ENCODE measurements around the gene TPRG1L. TPM values are rescaled to one million over a fixed set of nuclear protein-coding genes. Genes with fewer than 3 reads are reported as not detected.

Gene TPRG1L
- total and polyA plus RNA-seq, 7 donors: 33.9 to 66.4 (median 40.2) TPM

DNA sequence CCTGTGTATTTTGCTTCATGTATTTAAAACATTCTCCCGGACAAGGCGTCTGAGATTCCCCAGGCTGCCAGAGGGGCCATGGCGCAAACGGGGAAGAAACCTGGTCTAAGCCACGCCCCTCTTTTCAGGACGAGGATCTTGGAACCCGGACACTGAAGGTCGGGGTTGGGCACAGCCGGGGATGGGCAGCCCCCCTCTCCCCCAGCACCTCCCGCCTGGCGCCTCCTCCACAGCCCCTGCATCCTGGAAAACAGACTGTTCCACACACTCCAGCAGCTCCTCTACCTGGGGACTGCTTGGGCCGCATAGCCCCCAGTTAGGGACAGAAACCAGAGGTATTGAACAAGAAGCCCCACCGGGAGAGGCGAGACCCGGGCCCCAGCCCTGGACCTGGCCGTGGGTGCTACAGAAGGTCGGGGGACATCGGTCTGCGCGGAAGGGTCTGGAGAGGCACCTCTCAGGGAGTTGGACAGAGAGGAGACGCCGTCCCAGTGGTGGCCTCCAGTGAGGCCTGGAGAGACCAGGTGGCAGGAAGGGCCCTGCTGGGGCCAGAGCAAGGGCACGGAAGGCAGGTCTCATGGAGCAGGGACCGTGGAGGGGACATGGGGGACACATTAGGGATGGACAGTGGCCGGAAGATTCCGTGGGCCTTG is 32.9 kb downstream of the TPRG1L start:
- intact Hi-C loops (cut with DNase I): no loop called here
- 78 to 81% (median 81%) methylated on average over 26 of the region's 26 CpGs for WGBS, 3 donors
- no peak for DNase-seq

GRCh38 chr1:3658231-3658615 is 33.4 kb downstream of the TPRG1L start:
- no peaks in the 10 kb centered on the region for H3K4me1 ChIP-seq
- no peak overlapping the region for H3K27ac ChIP-seq
- WGBS, 3 donors: 49 to 50% (median 50%) methylated on average over 14 of the region's 14 CpGs
- H3K4me3 ChIP-seq: no peak overlapping the region
- peaks cover 0 to 26% (median 7%) of the 10 kb centered on the region in 3 donors for H3K27me3 ChIP-seq (ENCODE audit: insufficient read depth in 3 of 3, low read length in 2 of 3)
- ATAC-seq (no peak), DNase-seq (no peak)
- no peaks in the 10 kb centered on the region for H3K36me3 ChIP-seq (ENCODE audit: insufficient read depth in 1 of 2, low read depth in 1 of 2)
- H3K9me3 ChIP-seq: no peaks in the 10 kb centered on the region
- TF ChIP-seq CTCF (IDR thresholded peaks at IDR 0.05): no peak
- intact Hi-C loops (cut with DNase I): no loop called here

More for the DNA sequence above, 32.9 kb downstream of the TPRG1L start:
- TF ChIP-seq CTCF (IDR thresholded peaks at IDR 0.05): no peak
- ATAC-seq: peak in 1 of 4 donors; percentile 13
- no peak overlapping the region for H3K4me3 ChIP-seq
- H3K4me1 ChIP-seq: no peaks in the 10 kb centered on the region
- H3K36me3 ChIP-seq (ENCODE audit: insufficient read depth in 1 of 2, low read depth in 1 of 2): no peaks in the 10 kb centered on the region
- no peaks in the 10 kb centered on the region for H3K9me3 ChIP-seq
- H3K27me3 ChIP-seq (ENCODE audit: insufficient read depth in 3 of 3, low read length in 2 of 3): peaks cover 0 to 31% (median 10%) of the 10 kb centered on the region in 3 donors
- H3K27ac ChIP-seq: no peak overlapping the region

DNA sequence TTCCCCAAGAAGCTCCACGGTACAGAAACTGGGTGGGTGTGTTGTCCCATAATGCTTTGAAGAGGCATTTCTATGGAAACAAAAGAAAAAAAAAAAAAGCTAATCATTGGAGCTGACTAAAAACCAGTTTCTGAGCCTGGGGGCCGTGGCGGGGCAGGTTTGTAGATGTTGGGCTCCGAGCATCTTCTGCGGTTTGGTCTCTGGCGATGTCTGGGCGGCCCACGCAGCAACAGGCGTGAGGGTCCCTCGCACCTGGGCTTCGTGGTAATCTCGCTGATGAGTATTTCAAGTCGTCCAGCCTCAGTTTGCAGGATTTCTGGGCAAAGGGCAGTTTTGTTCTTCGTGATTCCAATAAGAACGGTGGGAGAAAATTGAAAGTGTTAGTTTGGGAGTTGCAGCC is 34.3 kb downstream of the TPRG1L start:
- no peak for DNase-seq
- ATAC-seq: no peak
- H3K36me3 ChIP-seq (ENCODE audit: insufficient read depth in 1 of 2, low read depth in 1 of 2): no peaks in the 10 kb centered on the region
- H3K4me1 ChIP-seq: no peaks in the 10 kb centered on the region
- 80 to 91% (median 82%) methylated on average over 15 of the region's 15 CpGs for WGBS, 3 donors
- H3K27me3 ChIP-seq (ENCODE audit: insufficient read depth in 3 of 3, low read length in 2 of 3): peaks cover 0 to 17% (median 4%) of the 10 kb centered on the region in 3 donors
- H3K4me3 ChIP-seq: no peak overlapping the region
- no peak for TF ChIP-seq CTCF (IDR thresholded peaks at IDR 0.05)
- H3K27ac ChIP-seq: no peak overlapping the region
- intact Hi-C loops (cut with DNase I): no loop called here
- no peaks in the 10 kb centered on the region for H3K9me3 ChIP-seq

DNA sequence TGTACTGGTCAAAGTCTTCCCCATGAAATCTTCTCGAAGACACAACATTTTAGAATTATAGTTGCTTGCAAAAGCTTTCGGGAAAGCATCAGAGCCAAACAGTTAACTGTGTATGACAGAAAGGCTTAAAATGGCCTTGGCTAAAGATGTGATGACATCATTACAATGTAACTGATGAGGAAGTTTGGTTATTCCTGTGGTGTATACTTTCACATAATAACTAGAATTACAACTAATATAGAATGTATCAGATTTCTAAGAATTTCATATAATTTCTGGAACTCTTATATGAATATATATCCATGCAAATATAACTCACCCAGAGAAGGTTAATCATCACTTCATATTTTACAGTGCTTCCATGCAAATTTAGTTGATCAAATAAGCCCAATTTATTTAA is 35.9 kb downstream of the TPRG1L start:
- WGBS, 3 donors: 33 to 62% (median 38%) methylated on average over 2 of the region's 2 CpGs
- Histone ChIP-seq H3K4me1 (no peaks in the 10 kb centered on the region), H3K9me3 (no peaks in the 10 kb centered on the region), H3K4me3 (no peak overlapping the region), H3K27ac (no peak overlapping the region), H3K27me3 (ENCODE audit: insufficient read depth in 3 of 3, low read length in 2 of 3) (peaks cover 0 to 4% (median 0%) of the 10 kb centered on the region in 3 donors), H3K36me3 (ENCODE audit: insufficient read depth in 1 of 2, low read depth in 1 of 2) (no peaks in the 10 kb centered on the region)
- DNase-seq (no peak), ATAC-seq (no peak)
- TF ChIP-seq CTCF (IDR thresholded peaks at IDR 0.05): no peak
- intact Hi-C loops (cut with DNase I): no loop called here

- WGBS, 3 donors: 95 to 97% (median 96%) methylated on average over 4 of the region's 4 CpGs
- peaks cover 0 to 4% (median 0%) of the 10 kb centered on the region in 3 donors for H3K27me3 ChIP-seq (ENCODE audit: insufficient read depth in 3 of 3, low read length in 2 of 3)
Measured at GRCh38 chr1:3661631-3662030, 36.8 kb downstream of the TPRG1L start.

More at GRCh38 chr1:3661631-3662030, 36.8 kb downstream of the TPRG1L start:
- Histone ChIP-seq H3K36me3 (ENCODE audit: insufficient read depth in 1 of 2, low read depth in 1 of 2) (no peaks in the 10 kb centered on the region), H3K27ac (no peak overlapping the region), H3K4me1 (no peaks in the 10 kb centered on the region), H3K9me3 (no peaks in the 10 kb centered on the region), H3K4me3 (no peak overlapping the region)
- TF ChIP-seq CTCF (IDR thresholded peaks at IDR 0.05): no peak
- intact Hi-C loops (cut with DNase I): no loop called here
- no peak for DNase-seq
- no peak for ATAC-seq

Data from psoas muscle (tissue), 8 donors.